Fibroblast of the aortic adventitia (primary cell): Measurements from ENCODE around the gene SERPINA6. TPM values are rescaled to one million over a fixed set of nuclear protein-coding genes. Genes with fewer than 3 reads are reported as not detected.
"Not testable (repeated sequence)": the region's sequence is repeated elsewhere in the genome, so short reads cannot be mapped to it uniquely, and the experiment has no call there.

ENCODE experiments used
- DNase-seq: peaks from one replicate; pipeline ENCODE4 v3.0.0-alpha.2; 2010; ENCODE audit warnings: low read depth
- H3K4me3 ChIP-seq: 2 replicates; pipeline ENCODE4 v1.5.1; 2011; ENCODE audit warnings: low read depth, mild to moderate bottlenecking, control low read depth, low read length, moderate library complexity
- CTCF ChIP-seq: IDR thresholded peaks from 2 replicates; pipeline ENCODE4 v1.5.1; 2011; ENCODE audit warnings: mild to moderate bottlenecking, low read length, control low read depth, inconsistent platforms; ENCODE audit not compliant: insufficient read depth
- total RNA-seq: library from RNA; depleted of rRNA; stranded (reverse); fragments of >200 nt; gene quantifications from 2 replicates; pipeline ENCODE4 v1.2.3, GENCODE V29; 2012; ENCODE audit warnings: low replicate concordance

Gene SERPINA6
- total RNA-seq, 1 donor, result not detected

GRCh38 chr14:94306047-94306978 is 16.8 kb downstream of the SERPINA6 start:
- no peak for TF ChIP-seq CTCF
- DNase-seq, result no peak
- no peak overlapping the region for H3K4me3 ChIP-seq

GRCh38 chr14:94305620-94306019 is 17.5 kb downstream of the SERPINA6 start:
- no peak for DNase-seq
- no peak overlapping the region for H3K4me3 ChIP-seq
- no peak for TF ChIP-seq CTCF

- no peak for TF ChIP-seq CTCF
- no peak for DNase-seq
These were observed 18.9 kb downstream of the SERPINA6 start for GRCh38 chr14:94304243-94304642.

DNA sequence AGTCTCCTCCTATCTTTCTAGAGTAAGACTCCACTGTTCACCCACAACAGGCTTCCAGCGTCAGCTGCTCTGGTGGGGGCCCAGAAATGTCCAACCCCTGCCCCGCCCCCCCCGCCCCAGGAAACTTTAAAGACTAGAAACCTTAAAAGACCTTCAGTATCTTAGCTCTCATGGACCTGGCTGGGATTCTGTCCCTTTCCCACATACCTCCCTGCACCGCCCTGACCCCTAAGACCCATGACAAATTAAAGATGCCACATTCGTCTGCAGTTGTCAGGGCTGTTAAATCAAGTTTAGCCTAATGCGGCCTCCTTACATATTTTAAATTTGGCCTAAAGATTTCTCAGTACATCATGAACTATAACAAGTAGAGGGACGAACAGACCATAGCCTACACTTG is 20.0 kb downstream of the SERPINA6 start:
- no peak overlapping the region for H3K4me3 ChIP-seq
- DNase-seq, result no peak
- no peak for TF ChIP-seq CTCF

More at GRCh38 chr14:94304243-94304642, 18.9 kb downstream of the SERPINA6 start:
- H3K4me3 ChIP-seq, result no peak overlapping the region

DNA sequence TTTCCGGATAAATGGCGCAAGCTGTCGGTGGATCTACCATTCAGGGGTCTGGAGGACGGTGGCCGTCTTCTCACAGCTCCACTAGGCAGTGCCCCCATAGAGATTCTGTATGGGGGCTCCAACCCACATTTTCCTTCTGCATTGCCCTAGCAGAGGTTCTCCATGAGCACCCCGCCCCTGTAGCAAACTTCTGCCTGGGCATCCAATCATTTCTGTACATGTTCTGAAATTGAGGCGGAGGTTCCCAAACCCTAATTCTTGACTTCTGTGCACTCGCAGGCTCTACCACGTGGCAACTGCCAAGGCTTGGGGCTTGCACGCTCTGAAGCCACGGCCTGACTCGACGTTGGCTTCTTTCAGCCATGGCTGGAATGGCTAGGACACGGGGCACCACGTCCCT is 25.0 kb downstream of the SERPINA6 start:
- TF ChIP-seq CTCF, result no peak
- H3K4me3 ChIP-seq, result no peak overlapping the region
- no peak for DNase-seq

- H3K4me3 ChIP-seq, DNase-seq: not testable (repeated sequence)
These were observed 27.0 kb downstream of the SERPINA6 start for GRCh38 chr14:94296181-94296545.

DNA sequence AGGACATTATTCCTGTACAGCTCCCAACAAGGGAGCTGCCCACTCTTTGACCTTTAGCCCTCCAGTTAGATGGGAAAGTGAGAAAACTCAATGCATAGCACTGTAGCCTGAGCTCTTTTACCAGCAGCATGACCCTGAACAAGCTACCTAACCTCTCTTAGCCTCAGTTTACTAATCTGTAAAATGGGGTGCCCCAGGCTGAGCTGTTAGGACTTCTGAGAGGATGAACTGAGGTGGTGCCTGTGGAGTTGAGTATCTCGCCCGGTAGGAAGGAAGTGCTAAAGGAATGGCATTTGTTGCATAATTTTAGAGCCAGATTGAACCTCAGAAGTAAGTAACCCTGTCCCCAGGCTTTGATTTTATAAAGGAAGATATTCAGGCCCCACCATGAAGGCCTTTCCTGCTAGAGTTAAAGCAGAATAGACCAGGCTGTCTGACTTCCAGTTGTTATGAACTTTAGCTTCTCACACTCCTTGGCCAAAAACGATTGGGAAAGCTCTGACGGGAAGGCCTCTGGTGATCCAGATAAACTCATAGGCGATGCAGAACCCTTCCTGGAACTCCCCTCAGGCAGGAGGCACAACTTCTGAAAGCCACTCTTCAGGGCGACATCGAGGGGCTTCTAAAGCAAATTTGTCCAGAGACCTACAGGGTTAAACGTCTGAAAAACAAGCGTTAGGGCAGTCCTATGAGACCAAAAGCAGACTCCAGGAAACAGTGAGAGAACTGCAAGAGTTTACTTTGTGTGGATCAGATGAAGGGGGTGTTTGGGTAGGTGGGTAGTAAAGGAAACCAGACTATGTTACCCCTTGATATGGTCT is 27.6 kb downstream of the SERPINA6 start:
- no peak overlapping the region for H3K4me3 ChIP-seq
- TF ChIP-seq CTCF, result no peak
- DNase-seq, result peak; percentile 20
